Measurements from ENCODE around the gene BRAF. TPM values are rescaled to one million over a fixed set of nuclear protein-coding genes. Genes with fewer than 3 reads are reported as not detected.
A peak's percentile ranks its signal among the peaks of the same experiment; 100 is the strongest.
"Not testable (repeated sequence)": the region's sequence is repeated elsewhere in the genome, so short reads cannot be mapped to it uniquely, and the experiment has no call there.

BRAF gene
- total RNA-seq, 1 donor from 2014 or later = 44.6 TPM

- peak overlapping the region; percentile 67 for H3K4me3 Mint-ChIP-seq
- TF ChIP-seq CTCF (IDR thresholded peaks at IDR 0.05; ENCODE audit: unreplicated experiment) = no peak
- peak overlapping the region; percentile 8 for H3K27ac Mint-ChIP-seq
- H3K9me3 Mint-ChIP-seq = no peaks in the 10 kb centered on the region
- peaks cover 55% of the 10 kb centered on the region for H3K4me1 Mint-ChIP-seq
- DNase-seq (ENCODE audit: low spot score in 2 of 2, unreplicated experiment in 2 of 2) = no peak
- H3K36me3 Mint-ChIP-seq = no peaks in the 10 kb centered on the region
- H3K27me3 Mint-ChIP-seq (ENCODE audit: low read depth) = no peaks in the 10 kb centered on the region
These were observed 252.8 kb downstream of the BRAF start for GRCh38 chr7:140671966-140672365.

- DNase-seq (ENCODE audit: low spot score in 2 of 2, unreplicated experiment in 2 of 2) = no peak
- TF ChIP-seq CTCF (IDR thresholded peaks at IDR 0.05; ENCODE audit: unreplicated experiment) = no peak
- no peaks in the 10 kb centered on the region for H3K9me3 Mint-ChIP-seq
- no peak overlapping the region for H3K27ac Mint-ChIP-seq
- H3K36me3 Mint-ChIP-seq = no peaks in the 10 kb centered on the region
- H3K4me1 Mint-ChIP-seq = peaks cover 52% of the 10 kb centered on the region
- no peak overlapping the region for H3K4me3 Mint-ChIP-seq
- H3K27me3 Mint-ChIP-seq (ENCODE audit: low read depth) = peaks cover 1% of the 10 kb centered on the region
These were observed 254.3 kb downstream of the BRAF start for GRCh38 chr7:140670343-140670935.

GRCh38 chr7:140669862-140670261 is 254.9 kb downstream of the BRAF start:
- not testable (repeated sequence) for H3K4me3 Mint-ChIP-seq; H3K27ac Mint-ChIP-seq; H3K9me3 Mint-ChIP-seq; H3K27me3 Mint-ChIP-seq (ENCODE audit: low read depth); H3K36me3 Mint-ChIP-seq; DNase-seq (ENCODE audit: low spot score in 2 of 2, unreplicated experiment in 2 of 2)
- peaks cover 46% of the 10 kb centered on the region for H3K4me1 Mint-ChIP-seq

GRCh38 chr7:140669352-140669751 is 255.4 kb downstream of the BRAF start:
- no peak for TF ChIP-seq CTCF (IDR thresholded peaks at IDR 0.05; ENCODE audit: unreplicated experiment)
- Mint-ChIP-seq H3K4me3 (no peak overlapping the region), H3K27ac (no peak overlapping the region), H3K9me3 (no peaks in the 10 kb centered on the region), H3K36me3 (no peaks in the 10 kb centered on the region), H3K27me3 (ENCODE audit: low read depth) (peaks cover 7% of the 10 kb centered on the region), H3K4me1 (peaks cover 41% of the 10 kb centered on the region)
- DNase-seq (ENCODE audit: low spot score in 2 of 2, unreplicated experiment in 2 of 2) = no peak

Other genes starting within 250 kb of the BRAF start
- gene NDUFB2, start 228.2 kb downstream of the BRAF start, total RNA-seq = 115 to 129 TPM (median 120 TPM) in 3 replicates
- gene MRPS33, start 90.0 kb upstream of the BRAF start, total RNA-seq = 41.5 to 42.2 TPM (median 41.6 TPM) in 3 replicates
- gene TMEM178B, start 149.1 kb upstream of the BRAF start, total RNA-seq = 0.11 to 0.31 TPM (median 0.16 TPM) in 3 replicates